Psoas muscle (tissue), 8 donors: ENCODE results near the gene PRM1. TPM values are rescaled to one million over a fixed set of nuclear protein-coding genes. Genes with fewer than 3 reads are reported as not detected.

ENCODE experiments used
- ATAC-seq, 4 donors: fragments of 200-7000 bp; cut with Tn5 transposase; one replicate each; pipeline ENCODE4 v1.9.1; 2020; ENCODE audit warnings: moderate library complexity in 3 of 4, mild to moderate bottlenecking in 2 of 4
- DNase-seq, 2 donors: peaks; one replicate each; pipeline ENCODE4 v3.0.0-alpha.2; 2020
- H3K27ac ChIP-seq: fragments of 200-600 bp; one replicate; pipeline ENCODE4 v1.8.0; 2022
- H3K27me3 ChIP-seq, 3 donors: fragments of 200-600 bp in 1 of 3; one replicate each; pipeline versions ENCODE4 v1.6.1 to v1.8.0; 2013 to 2022; ENCODE audit warnings: low read length in 2 of 3, mild to moderate bottlenecking in 2 of 3, moderate library complexity in 1 of 3; ENCODE audit not compliant: insufficient read depth in 3 of 3
- H3K36me3 ChIP-seq, 2 donors: fragments of 200-600 bp in 1 of 2; one replicate each; pipeline versions ENCODE4 v1.6.1 to v1.8.0; 2013 to 2022; ENCODE audit warnings: low read depth in 1 of 2, mild to moderate bottlenecking in 1 of 2, moderate library complexity in 1 of 2; ENCODE audit not compliant: insufficient read depth in 1 of 2
- H3K4me1 ChIP-seq: fragments of 200-600 bp; one replicate; pipeline ENCODE4 v1.8.0; 2022
- H3K4me3 ChIP-seq: fragments of 200-600 bp; one replicate; pipeline ENCODE4 v1.8.0; 2022; ENCODE audit warnings: mild to moderate bottlenecking
- H3K9me3 ChIP-seq: fragments of 200-600 bp; one replicate; pipeline ENCODE4 v1.8.0; 2022
- WGBS, 3 donors: extraction: QIAGEN DNeasy Blood & Tissue Kit; methylation state at CpG; one replicate each; pipeline versions ENCODE4 v1.1.6 to v1.1.7; 2013; 5-methylcytosine and 5-hydroxymethylcytosine counted together
- intact Hi-C, 2 donors: fragments of 100-400 bp; cut with DNase I; formaldehyde crosslinking; loops; one replicate each; pipeline versions ENCODE4 v1.11.0 to v1.14.2; 2022
- polyA plus RNA-seq, 3 donors: library from polyadenylated mRNA; stranded (reverse); fragments of 200-250 nt; gene quantifications; one replicate each; pipeline ENCODE4 v1.2.3, GENCODE V29; 2013
- total RNA-seq, 4 donors: library from RNA; stranded (reverse); fragmentation: NEBNext Ultra II Directional in 2 of 4; extraction: Animal tissue kit (Norgen Biotek cat#: 25700) in 2 of 4; gene quantifications; one replicate each; pipeline versions ENCODE4 v1.2.1 to v1.2.4, GENCODE V29; 2021 to 2023
- TF ChIP-seq, protein P1 (sequence below): fragments of 200-600 bp; IDR thresholded peaks from one replicate; pipeline ENCODE4 v1.8.0; 2022; ENCODE audit warnings: antibody characterized with exemption
- donor health status: healthy with polysubstance abuse.
- donor health status: DM: no; HTN: no; CAD: no; lungs with moderate emphysema.
- donor health status: Bipolar disorder and iron deficiency.
- donor health status: healthy.
- donor health status: DM: yes; HTN: yes; CAD: no.
- donor health status: DM: no; HTN: no; CAD: no.
- donor health status: DM: no; HTN: no; CAD: no.
- donor health status: DM: yes; HTN: yes; CAD: no.

PRM1 gene
- total and polyA plus RNA-seq, 7 donors, result not detected

DNA sequence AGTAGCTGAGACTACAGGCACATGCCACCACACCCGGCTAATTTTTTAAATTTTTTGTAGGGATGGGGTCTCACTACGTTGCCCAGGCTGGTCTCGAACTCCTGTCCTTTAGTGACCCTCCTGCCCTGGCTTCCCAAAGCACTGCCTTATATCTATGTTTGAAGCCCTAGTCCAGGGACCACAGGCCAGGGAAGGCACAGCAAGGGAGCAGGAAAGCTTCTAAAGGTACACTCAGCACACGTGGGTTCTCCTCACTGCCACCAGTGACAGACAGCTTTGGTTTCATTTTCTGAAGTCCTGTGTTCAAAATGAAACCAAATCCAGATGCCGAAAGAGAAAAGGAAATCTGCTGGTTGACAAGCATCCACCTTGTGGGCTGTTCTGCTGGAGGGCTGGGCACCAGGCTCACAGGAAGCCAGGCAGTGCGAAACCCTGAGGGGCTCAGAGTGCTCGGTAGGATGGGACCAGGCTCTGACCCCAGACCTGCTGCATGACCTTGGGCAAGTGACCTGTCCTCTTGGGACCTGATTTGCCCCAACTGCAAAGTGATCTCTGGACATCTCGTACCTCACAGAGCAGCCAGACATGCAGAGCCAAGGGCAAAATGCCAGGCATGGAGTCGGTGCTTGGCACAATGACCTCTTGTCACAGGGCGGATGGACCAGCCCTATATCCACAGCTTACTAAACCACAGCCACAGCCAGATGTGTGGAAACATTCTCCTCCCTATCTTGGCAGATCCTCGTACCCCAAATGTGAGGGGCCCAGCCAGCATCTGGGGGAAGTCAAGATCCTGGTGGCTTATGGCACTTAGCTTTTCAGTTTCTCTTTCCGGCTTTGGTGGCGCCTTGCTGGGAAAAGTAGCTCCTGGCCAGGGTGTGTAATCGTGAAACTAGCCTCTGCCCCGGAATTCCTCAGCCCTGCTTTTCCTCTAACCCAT, 22.3 kb downstream of the PRM1 start:
- intact Hi-C loops, result loop anchor here (5.0 kb wide), 3 partner anchors 98 to 177 kb away; no protein-coding TSS in a partner anchor
- Histone ChIP-seq H3K36me3 (no peaks in the 10 kb centered on the region), H3K4me1 (peaks cover 16% of the 10 kb centered on the region), H3K9me3 (no peaks in the 10 kb centered on the region), H3K27me3 (no peaks in the 10 kb centered on the region), H3K27ac (no peak overlapping the region), H3K4me3 (peak overlapping the region; percentile 28)
- TF ChIP-seq, protein P1, sequence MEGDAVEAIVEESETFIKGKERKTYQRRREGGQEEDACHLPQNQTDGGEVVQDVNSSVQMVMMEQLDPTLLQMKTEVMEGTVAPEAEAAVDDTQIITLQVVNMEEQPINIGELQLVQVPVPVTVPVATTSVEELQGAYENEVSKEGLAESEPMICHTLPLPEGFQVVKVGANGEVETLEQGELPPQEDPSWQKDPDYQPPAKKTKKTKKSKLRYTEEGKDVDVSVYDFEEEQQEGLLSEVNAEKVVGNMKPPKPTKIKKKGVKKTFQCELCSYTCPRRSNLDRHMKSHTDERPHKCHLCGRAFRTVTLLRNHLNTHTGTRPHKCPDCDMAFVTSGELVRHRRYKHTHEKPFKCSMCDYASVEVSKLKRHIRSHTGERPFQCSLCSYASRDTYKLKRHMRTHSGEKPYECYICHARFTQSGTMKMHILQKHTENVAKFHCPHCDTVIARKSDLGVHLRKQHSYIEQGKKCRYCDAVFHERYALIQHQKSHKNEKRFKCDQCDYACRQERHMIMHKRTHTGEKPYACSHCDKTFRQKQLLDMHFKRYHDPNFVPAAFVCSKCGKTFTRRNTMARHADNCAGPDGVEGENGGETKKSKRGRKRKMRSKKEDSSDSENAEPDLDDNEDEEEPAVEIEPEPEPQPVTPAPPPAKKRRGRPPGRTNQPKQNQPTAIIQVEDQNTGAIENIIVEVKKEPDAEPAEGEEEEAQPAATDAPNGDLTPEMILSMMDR, result no peak
- 24 to 39% (median 25%) methylated on average over 15 of the region's 15 CpGs for WGBS, 3 donors
- ATAC-seq (no peak), DNase-seq (peak; percentile 60 to 76)

DNA sequence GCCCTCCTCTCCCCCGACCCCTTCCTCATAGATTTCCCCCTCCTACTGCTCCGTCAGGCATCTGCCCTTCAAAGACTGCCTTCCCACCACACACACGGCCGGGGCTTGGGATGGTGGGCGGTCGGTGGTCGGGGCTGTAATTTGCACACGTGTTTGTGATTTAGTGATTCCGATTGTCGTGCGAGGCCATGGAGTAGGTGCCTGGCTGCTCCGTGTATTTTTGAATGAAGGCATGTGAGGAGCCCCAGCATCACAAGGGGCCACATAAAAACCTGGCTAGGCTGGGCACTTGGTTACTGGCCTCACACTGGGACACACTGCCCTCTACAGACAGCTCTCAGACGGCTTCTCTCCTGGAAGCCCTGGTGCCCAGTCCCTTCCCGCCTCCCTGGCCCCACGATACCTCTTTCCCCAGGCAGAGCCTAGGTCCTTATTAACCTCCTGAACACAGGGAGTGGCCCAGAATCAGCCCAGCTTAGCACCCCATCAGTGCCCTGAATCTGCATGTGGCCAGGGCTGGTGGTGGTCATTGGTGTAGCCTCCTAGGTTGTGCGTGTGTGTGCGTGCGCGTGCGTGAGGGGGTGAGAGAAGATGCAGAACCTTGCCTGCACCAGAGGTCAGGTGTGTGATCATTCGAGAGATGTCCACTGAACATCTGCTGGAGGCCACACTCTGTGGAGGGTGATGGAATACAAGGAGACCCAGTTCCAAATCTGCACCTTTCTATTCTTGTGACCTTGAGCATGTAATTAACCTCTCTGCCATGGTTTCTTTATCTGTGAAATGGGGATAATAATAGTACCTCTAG, 23.8 kb downstream of the PRM1 start:
- peak; percentile 71 to 81 (median 74) for ATAC-seq
- Histone ChIP-seq H3K4me3 (peak overlapping the region; percentile 96), H3K9me3 (no peaks in the 10 kb centered on the region), H3K27ac (peak overlapping the region; percentile 95), H3K36me3 (no peaks in the 10 kb centered on the region), H3K27me3 (no peaks in the 10 kb centered on the region), H3K4me1 (peaks cover 16% of the 10 kb centered on the region)
- intact Hi-C loops, result loop anchor here (2.0 to 5.0 kb wide), 5 partner anchors 100 to 293 kb away; no protein-coding TSS in a partner anchor
- TF ChIP-seq, protein P1, result peak; percentile 71
- DNase-seq, result peak; percentile 68 to 83
- 21 to 28% (median 25%) methylated on average over 21 of the region's 21 CpGs for WGBS, 3 donors

DNA sequence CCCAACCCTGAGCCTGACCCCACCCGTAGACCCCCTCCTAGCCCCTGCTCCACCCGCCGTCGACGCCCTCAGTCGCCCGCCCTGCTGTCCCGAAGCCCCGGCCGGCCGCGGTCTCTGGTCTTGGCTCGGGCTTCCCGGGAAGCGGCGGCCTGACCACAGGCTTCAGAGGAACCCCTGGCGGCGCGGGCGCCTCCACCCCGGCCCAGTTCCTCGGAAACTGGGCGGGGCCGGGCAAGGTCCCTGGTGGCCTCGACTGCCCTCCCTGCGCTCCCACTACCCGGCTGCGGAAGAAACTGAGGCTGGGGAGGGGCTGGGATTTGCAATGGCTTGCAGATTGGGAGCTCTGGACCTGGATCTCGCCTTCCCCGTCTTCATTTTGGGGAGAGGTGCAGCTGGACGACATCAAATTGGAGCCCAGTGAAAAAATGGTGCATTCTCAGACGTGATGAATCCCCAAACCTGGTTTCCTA, 24.4 kb downstream of the PRM1 start:
- H3K27me3 ChIP-seq, result no peaks in the 10 kb centered on the region
- WGBS, 3 donors, result 0 to 1% (median 1%) methylated on average over 28 to 32 of the region's 32 CpGs
- peak overlapping the region; percentile 95 for H3K27ac ChIP-seq
- TF ChIP-seq, protein P1, result no peak
- H3K36me3 ChIP-seq, result no peaks in the 10 kb centered on the region
- H3K4me1 ChIP-seq, result peaks cover 16% of the 10 kb centered on the region
- intact Hi-C loops, result loop anchor here (2.0 to 5.0 kb wide), 5 partner anchors 101 to 292 kb away; no protein-coding TSS in a partner anchor
- H3K9me3 ChIP-seq, result no peaks in the 10 kb centered on the region
- peak; percentile 36 to 59 (median 48) for ATAC-seq
- peak overlapping the region; percentile 96 for H3K4me3 ChIP-seq
- DNase-seq, result peak; percentile 71 to 81

DNA sequence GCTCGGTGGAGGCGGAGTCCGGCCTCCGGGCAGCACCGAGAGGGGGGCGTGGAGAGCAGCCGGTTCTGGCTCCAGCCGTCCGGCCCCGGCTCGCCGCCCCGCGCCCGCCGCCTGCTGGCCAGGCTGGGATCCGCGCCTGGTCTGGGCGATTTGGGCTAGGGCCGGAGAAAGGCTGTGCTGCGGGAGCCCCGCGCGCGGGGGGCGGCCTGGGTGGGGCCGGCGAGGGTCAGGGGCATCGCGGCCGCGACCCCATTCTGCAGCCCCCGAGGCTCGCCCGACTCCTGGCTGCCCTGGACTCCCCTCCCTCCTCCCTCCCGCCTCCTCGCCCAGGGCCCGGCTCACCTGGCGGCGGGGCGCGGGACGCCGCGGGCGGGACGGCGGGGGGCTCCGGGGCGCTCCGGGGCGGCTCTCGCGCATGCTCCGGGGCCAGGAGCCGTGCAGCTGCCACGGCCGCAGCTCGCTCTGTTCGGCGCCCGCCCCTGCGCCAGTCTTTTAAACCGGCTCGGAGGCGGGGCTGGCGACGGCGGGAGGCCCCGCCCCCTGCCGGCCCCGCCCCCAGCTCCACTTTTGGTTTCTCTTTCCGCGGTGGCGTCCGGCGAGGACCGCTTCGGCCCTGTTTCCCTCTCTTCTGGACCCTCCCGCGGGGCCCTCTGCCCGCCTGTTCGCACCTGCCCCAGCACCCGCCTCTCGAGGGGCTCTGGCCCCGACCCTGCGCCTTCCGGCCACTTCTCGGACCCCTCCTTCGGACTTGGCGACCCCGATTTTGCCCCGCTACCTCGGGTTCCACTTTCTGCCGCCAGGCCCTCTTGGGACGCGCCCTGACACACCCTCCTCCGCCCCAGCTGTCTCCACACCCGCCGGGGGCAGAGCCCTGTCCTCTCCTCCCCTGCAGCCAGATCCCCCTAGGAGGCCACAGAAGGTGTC, 25.1 kb downstream of the PRM1 start, which contains the start of gene SOCS1:
SOCS1 (minus strand) TSS at position 468 of the 924 bp plus-strand sequence. CDS start 726 bp downstream, outside the sequence.
- H3K27ac ChIP-seq, result peak within 1 kb of the TSS; percentile 95
- H3K9me3 ChIP-seq, result no peaks in the 10 kb centered on the region
- H3K36me3 ChIP-seq, result no peaks in the 10 kb centered on the region
- TF ChIP-seq, protein P1, result peak; percentile 78
- H3K27me3 ChIP-seq, result no peaks in the 10 kb centered on the region
- DNase-seq (peak; percentile 85 to 91), ATAC-seq (peak; percentile 78 to 86 (median 83))
- peaks cover 16% of the 10 kb centered on the region for H3K4me1 ChIP-seq
- peak within 1 kb of the TSS; percentile 96 for H3K4me3 ChIP-seq
- 1% methylated on average over 39 to 99 of the region's 100 CpGs for WGBS, 3 donors
- intact Hi-C loops, result loop anchor here (2.0 to 5.0 kb wide), 5 partner anchors 101 to 291 kb away; no protein-coding TSS in a partner anchor
